K562 (cell line): ENCODE results near the gene FERMT1.

Experiments
- CHD2 ChIP-seq: IDR thresholded peaks from 2 replicates; pipeline ENCODE4 v1.6.1; 2011; ENCODE audit warnings: low read depth, low read length
- EP300 ChIP-seq: IDR thresholded peaks from 2 replicates; pipeline ENCODE4 v1.6.1; 2012; ENCODE audit warnings: low read length, improper control_type of control experiment
- GABPA ChIP-seq: fragments of 200-800 bp; sonication (Bioruptor generic); conservative IDR thresholded peaks from 2 replicates; pipeline ENCODE4 v1.6.1; 2016; ENCODE audit warnings: low read depth, missing genetic modification characterization, missing compliant biosample characterization
- MAFK ChIP-seq: IDR thresholded peaks from 2 replicates; pipeline ENCODE4 v1.6.1; 2011; ENCODE audit warnings: low read length, improper control_type of control experiment
- PHTF2 ChIP-seq: fragments of 250-450 bp; sonication (Bioruptor Pico); IDR thresholded peaks from 2 replicates; pipeline ENCODE4 v1.5.0; 2021; ENCODE audit warnings: mild to moderate bottlenecking
- POLR2AphosphoS2 ChIP-seq: IDR thresholded peaks from 2 replicates; pipeline ENCODE4 v1.6.1; 2012; ENCODE audit warnings: low read length, improper control_type of control experiment
- SMARCC2 ChIP-seq: fragments of 450-650 bp; IDR thresholded peaks from 2 replicates; pipeline ENCODE4 v1.6.1; 2017; ENCODE audit warnings: antibody characterized with exemption, moderate library complexity, mild to moderate bottlenecking, low read depth
- ZBTB7A ChIP-seq: IDR thresholded peaks from 2 replicates; pipeline ENCODE4 v1.6.1; 2011; ENCODE audit warnings: low read depth, mild to moderate bottlenecking, low read length, moderate library complexity, borderline replicate concordance; ENCODE audit not compliant: control insufficient read depth
- ZFX ChIP-seq: sonication (generic); formaldehyde crosslinking; IDR thresholded peaks from 2 replicates; pipeline ENCODE4 v1.8.0; 2022; ENCODE audit warnings: mild to moderate bottlenecking, missing genetic modification reagents, moderate library complexity
- ZNF780A ChIP-seq: fragments of 250-450 bp; sonication (Bioruptor Pico); IDR thresholded peaks from 2 replicates; pipeline ENCODE4 v1.5.0; 2021; ENCODE audit warnings: mild to moderate bottlenecking
- TF ChIP-seq, protein P1 (sequence below), 3 experiments: IDR thresholded peaks in 2 of 3; conservative IDR thresholded peaks in 1 of 3; 2 replicates each; pipeline ENCODE4 v1.5.1; 2011 to 2012; ENCODE audit warnings: low read length in 3 of 3, mild to moderate bottlenecking in 3 of 3, control low read depth in 2 of 3, improper control_type of control experiment in 1 of 3, inconsistent platforms in 1 of 3, low read depth in 1 of 3, mixed read lengths in 1 of 3, moderate library complexity in 1 of 3; ENCODE audit not compliant: insufficient read depth in 2 of 3
- TF ChIP-seq, protein P2 (sequence below), 2 experiments: fragments of 450-650 bp in 1 of 2; sonication (generic) in 1 of 2; formaldehyde crosslinking; conservative IDR thresholded peaks; 2 replicates each; pipeline versions ENCODE4 v1.4.0 to v1.8.1; 2020 to 2022; ENCODE audit warnings: mild to moderate bottlenecking in 1 of 2, missing genetic modification reagents in 1 of 2

DNA sequence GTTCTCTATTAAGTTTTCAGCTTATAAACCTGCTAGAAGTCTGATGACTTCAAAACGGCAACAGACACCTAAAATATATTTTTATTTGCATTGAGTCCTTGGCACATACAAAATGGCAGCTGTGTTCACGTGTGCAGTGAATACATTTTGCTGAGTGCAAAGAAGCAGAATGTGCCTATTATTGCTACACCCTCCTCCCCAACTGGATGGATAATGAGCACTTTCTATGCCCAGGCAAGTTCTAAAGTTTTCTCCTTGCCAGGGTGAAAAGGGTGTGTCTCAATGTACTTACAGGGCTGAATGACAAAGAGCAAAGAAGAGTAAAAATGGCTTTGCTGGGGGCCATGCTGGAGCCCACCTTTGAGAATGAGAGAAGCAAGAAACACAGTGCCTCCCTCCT lies 4.0 kb upstream of the FERMT1 start:
- no peak for TF ChIP-seq ZNF780A (CRISPR knock-in tag)
- TF ChIP-seq, protein P1, sequence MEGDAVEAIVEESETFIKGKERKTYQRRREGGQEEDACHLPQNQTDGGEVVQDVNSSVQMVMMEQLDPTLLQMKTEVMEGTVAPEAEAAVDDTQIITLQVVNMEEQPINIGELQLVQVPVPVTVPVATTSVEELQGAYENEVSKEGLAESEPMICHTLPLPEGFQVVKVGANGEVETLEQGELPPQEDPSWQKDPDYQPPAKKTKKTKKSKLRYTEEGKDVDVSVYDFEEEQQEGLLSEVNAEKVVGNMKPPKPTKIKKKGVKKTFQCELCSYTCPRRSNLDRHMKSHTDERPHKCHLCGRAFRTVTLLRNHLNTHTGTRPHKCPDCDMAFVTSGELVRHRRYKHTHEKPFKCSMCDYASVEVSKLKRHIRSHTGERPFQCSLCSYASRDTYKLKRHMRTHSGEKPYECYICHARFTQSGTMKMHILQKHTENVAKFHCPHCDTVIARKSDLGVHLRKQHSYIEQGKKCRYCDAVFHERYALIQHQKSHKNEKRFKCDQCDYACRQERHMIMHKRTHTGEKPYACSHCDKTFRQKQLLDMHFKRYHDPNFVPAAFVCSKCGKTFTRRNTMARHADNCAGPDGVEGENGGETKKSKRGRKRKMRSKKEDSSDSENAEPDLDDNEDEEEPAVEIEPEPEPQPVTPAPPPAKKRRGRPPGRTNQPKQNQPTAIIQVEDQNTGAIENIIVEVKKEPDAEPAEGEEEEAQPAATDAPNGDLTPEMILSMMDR (IDR thresholded peaks at IDR 0.05 in 2 of 3, conservative IDR thresholded peaks at IDR 0.05 in 1 of 3; ENCODE audit: insufficient read depth in 2 of 3, low read depth in 1 of 3, low read length in 3 of 3) = no peak
- no peak for TF ChIP-seq GABPA (tag)
- no peak for TF ChIP-seq CHD2
- TF ChIP-seq ZFX (CRISPR knock-in tag) = no peak
- no peak for TF ChIP-seq SMARCC2
- TF ChIP-seq POLR2AphosphoS2 = no peak
- TF ChIP-seq PHTF2 (CRISPR knock-in tag) = no peak
- TF ChIP-seq, protein P2, sequence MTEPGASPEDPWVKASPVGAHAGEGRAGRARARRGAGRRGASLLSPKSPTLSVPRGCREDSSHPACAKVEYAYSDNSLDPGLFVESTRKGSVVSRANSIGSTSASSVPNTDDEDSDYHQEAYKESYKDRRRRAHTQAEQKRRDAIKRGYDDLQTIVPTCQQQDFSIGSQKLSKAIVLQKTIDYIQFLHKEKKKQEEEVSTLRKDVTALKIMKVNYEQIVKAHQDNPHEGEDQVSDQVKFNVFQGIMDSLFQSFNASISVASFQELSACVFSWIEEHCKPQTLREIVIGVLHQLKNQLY (CRISPR knock-in tag; conservative IDR thresholded peaks at IDR 0.05) = no peak
- no peak for TF ChIP-seq ZBTB7A
- no peak for TF ChIP-seq EP300
- no peak for TF ChIP-seq MAFK
